ENCODE measurements around the gene FBL. TPM values are rescaled to one million over a fixed set of nuclear protein-coding genes. Genes with fewer than 3 reads are reported as not detected.
A peak's percentile ranks its signal among the peaks of the same experiment; 100 is the strongest.
"Not testable (repeated sequence)": the region's sequence is repeated elsewhere in the genome, so short reads cannot be mapped to it uniquely, and the experiment has no call there.

FBL gene
- total and polyA plus RNA-seq, 2 of the 13 experiments (the other 11 are each of a cell fraction or from before 2014, with no cell fraction given), result 153 to 468 TPM

DNA sequence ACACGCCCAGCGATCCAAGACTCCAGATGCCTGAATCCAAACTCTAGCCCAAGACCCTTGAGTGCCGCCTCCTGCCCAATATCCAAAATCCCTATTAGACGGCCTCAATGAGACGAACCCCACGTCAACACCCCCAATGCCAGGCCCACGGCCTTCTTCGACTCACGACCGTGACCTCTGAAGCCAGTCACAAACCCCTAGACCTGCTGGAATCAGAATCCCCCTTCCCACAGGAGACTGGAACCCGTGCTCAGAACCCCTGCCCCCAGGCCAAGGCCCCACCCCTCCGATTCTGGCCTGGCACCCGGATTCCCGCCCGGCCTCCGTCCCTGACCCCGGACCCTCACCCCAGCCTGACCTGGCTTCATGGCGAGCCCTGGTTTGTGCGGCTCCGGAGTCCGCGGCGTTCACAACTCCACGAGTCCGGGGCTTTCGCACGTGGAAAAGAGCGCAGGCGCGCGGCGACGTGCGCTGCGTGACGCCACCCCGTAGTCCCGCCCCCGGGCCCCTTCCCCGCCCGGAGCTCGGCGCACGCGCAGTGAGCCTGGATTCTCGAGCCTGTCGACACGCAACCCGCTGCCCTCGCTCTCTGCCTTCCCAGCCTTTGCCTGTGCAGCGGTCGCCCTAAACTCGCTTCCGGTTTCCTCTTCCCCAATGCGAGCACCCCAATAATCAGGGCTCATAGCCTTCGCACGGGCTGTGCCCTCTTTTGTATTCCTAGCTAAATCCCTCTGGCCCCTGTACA lies at the start of gene FBL (continued):
- TF ChIP-seq, protein P1, sequence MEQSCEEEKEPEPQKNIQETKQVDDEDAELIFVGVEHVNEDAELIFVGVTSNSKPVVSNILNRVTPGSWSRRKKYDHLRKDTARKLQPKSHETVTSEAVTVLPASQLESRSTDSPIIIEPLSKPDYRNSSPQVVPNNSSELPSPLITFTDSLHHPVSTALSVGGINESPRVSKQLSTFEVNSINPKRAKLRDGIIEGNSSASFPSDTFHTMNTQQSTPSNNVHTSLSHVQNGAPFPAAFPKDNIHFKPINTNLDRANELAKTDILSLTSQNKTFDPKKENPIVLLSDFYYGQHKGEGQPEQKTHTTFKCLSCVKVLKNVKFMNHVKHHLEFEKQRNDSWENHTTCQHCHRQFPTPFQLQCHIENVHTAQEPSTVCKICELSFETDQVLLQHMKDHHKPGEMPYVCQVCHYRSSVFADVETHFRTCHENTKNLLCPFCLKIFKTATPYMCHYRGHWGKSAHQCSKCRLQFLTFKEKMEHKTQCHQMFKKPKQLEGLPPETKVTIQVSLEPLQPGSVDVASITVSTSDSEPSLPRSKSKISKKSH (CRISPR knock-in tag; IDR thresholded peaks at IDR 0.05; ENCODE audit: borderline replicate concordance), result peak; percentile 60; the same call in 1 of the 2 replicates
- TF ChIP-seq, protein P2, sequence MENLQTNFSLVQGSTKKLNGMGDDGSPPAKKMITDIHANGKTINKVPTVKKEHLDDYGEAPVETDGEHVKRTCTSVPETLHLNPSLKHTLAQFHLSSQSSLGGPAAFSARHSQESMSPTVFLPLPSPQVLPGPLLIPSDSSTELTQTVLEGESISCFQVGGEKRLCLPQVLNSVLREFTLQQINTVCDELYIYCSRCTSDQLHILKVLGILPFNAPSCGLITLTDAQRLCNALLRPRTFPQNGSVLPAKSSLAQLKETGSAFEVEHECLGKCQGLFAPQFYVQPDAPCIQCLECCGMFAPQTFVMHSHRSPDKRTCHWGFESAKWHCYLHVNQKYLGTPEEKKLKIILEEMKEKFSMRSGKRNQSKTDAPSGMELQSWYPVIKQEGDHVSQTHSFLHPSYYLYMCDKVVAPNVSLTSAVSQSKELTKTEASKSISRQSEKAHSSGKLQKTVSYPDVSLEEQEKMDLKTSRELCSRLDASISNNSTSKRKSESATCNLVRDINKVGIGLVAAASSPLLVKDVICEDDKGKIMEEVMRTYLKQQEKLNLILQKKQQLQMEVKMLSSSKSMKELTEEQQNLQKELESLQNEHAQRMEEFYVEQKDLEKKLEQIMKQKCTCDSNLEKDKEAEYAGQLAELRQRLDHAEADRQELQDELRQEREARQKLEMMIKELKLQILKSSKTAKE (CRISPR knock-in tag; IDR thresholded peaks at IDR 0.05; ENCODE audit: borderline replicate concordance), result no peak
- TF ChIP-seq KMT2A (CRISPR knock-in tag; IDR thresholded peaks at IDR 0.05), result peak; percentile 68
- TF ChIP-seq GFI1 (CRISPR knock-in tag; IDR thresholded peaks at IDR 0.05; ENCODE audit: borderline replicate concordance), result no peak
- peak; percentile 86 for TF ChIP-seq DR1 (CRISPR knock-in tag; IDR thresholded peaks at IDR 0.05)

DNA sequence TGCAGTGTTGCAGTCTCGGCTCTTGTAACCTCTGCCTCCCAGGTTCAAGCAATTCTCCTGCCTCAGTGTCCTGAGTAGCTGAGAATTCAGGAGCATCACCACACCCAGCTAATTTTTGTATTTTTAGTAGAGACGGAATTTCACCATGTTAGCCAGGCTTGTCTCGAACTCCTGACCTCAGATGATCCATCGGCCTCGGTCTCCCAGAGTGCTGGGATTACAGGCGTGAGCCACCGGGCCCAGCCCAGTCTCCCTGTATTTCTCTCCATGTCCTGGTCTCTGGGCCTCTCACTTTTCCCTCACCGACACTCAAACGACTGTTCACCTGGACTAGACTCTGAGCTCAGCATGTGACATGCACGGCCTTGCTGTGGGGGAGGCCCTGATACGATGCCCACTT lies 48.9 kb upstream of the FBL start:
- H3K4me1 ChIP-seq (ENCODE audit: insufficient read depth, low read length), result peaks cover 19% of the 10 kb centered on the region
- H3K4me2 ChIP-seq (ENCODE audit: low read depth, low read length); FAIRE-seq; H4K20me1 ChIP-seq (ENCODE audit: insufficient read depth, low read length); H3K27me3 ChIP-seq (ENCODE audit: control insufficient read depth in 1 of 2, insufficient read depth in 2 of 2, low read length in 2 of 2); H3K36me3 ChIP-seq (replicated peaks in 1 of 2; ENCODE audit: control insufficient read depth in 1 of 2, insufficient read depth in 2 of 2, low read length in 2 of 2); DNase-seq (ENCODE audit: low spot score); H3K79me2 ChIP-seq (ENCODE audit: insufficient read depth, low read length); intact Hi-C loops (cut with micrococcal nuclease; ENCODE audit: unreplicated experiment); CTCF ChIA-PET (ENCODE audit: low intra/inter-chr PET ratio, low total read pairs); H3K9ac ChIP-seq (ENCODE audit: insufficient read depth, low read depth, low read length); POLR2A ChIA-PET; H3K9me3 ChIP-seq (ENCODE audit: low read length); H3K4me3 ChIP-seq (replicated peaks in 1 of 3; ENCODE audit: insufficient read depth in 1 of 3, low read depth in 2 of 3, low read length in 3 of 3); H3K27ac ChIP-seq (ENCODE audit: extremely low read length, insufficient read depth, low read length); H2AFZ ChIP-seq (ENCODE audit: low read length); in situ Hi-C loops (cut with HindIII; ENCODE audit: extremely low pct_ligation_motif_present, low pct_unique_long_range_greater_than_20kb); BruUV-seq (replicated peaks); ATAC-seq: not testable (repeated sequence)
- 97% methylated on average over 7 of the region's 11 CpGs for WGBS (ENCODE audit: low lambda C conversion rate)

DNA sequence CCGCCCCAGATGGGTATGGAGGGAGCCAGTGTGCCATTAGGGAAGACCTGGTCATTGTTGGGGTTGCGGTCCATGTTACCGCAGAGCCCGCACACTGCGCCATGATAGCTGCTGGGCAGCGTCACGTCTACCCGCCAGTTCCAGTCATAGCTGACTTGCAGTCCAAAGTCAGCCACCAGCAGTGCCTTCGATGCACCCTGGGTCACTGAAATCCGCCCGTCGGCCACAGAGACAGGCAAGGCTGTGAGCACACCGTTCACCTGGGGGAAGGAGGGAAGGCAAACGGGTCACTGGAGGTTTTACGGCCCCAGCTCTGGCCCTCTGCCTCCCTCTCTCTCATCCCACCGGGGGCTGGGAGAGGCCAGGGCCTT lies 48.0 kb upstream of the FBL start:
- ATAC-seq; H3K9me3 ChIP-seq (ENCODE audit: low read length); H3K36me3 ChIP-seq (replicated peaks in 1 of 2; ENCODE audit: control insufficient read depth in 1 of 2, insufficient read depth in 2 of 2, low read length in 2 of 2); H3K9ac ChIP-seq (ENCODE audit: insufficient read depth, low read depth, low read length); H4K20me1 ChIP-seq (ENCODE audit: insufficient read depth, low read length); BruUV-seq (replicated peaks); CTCF ChIA-PET (ENCODE audit: low intra/inter-chr PET ratio, low total read pairs); H2AFZ ChIP-seq (ENCODE audit: low read length); H3K27ac ChIP-seq (ENCODE audit: extremely low read length, insufficient read depth, low read length); POLR2A ChIA-PET; H3K4me3 ChIP-seq (replicated peaks in 1 of 3; ENCODE audit: insufficient read depth in 1 of 3, low read depth in 2 of 3, low read length in 3 of 3); DNase-seq (ENCODE audit: low spot score); H3K79me2 ChIP-seq (ENCODE audit: insufficient read depth, low read length); intact Hi-C loops (cut with micrococcal nuclease; ENCODE audit: unreplicated experiment); H3K27me3 ChIP-seq (ENCODE audit: control insufficient read depth in 1 of 2, insufficient read depth in 2 of 2, low read length in 2 of 2); FAIRE-seq; H3K4me2 ChIP-seq (ENCODE audit: low read depth, low read length): not testable (repeated sequence)
- peaks cover 24% of the 10 kb centered on the region for H3K4me1 ChIP-seq (ENCODE audit: insufficient read depth, low read length)
- no CpG with 5 or more reads among the region's 16 CpGs for WGBS (ENCODE audit: low lambda C conversion rate)
- in situ Hi-C loops (cut with HindIII; ENCODE audit: extremely low pct_ligation_motif_present, low pct_unique_long_range_greater_than_20kb), result loop anchor here (5.0 kb wide), 1 partner anchor 78 kb away; the partner anchor contains the start of gene PSMC4
